GM12878 (cell line): ENCODE measurements around the gene NTF3.

Source experiments
- BMI1 ChIP-seq: fragments of 450-650 bp; IDR thresholded peaks from 2 replicates; pipeline ENCODE4 v1.6.1; 2016; ENCODE audit warnings: mild to moderate bottlenecking, moderate library complexity, borderline replicate concordance
- EP300 ChIP-seq, 2 experiments: fragments of 150-350 bp in 1 of 2; IDR thresholded peaks; 2 replicates each; pipeline ENCODE4 v1.6.1; 2011 to 2012; ENCODE audit warnings: low read depth in 2 of 2, low read length in 2 of 2, borderline replicate concordance in 1 of 2, improper control_type of control experiment in 1 of 2, inconsistent platforms in 1 of 2; ENCODE audit not compliant: control insufficient read depth in 1 of 2
- GABPA ChIP-seq: IDR thresholded peaks from 2 replicates; pipeline ENCODE4 v1.6.1; 2014; ENCODE audit warnings: antibody characterized with exemption, low read depth, mild to moderate bottlenecking, inconsistent platforms
- NR2C2 ChIP-seq: IDR thresholded peaks from 2 replicates; pipeline ENCODE4 v1.6.1; 2011; ENCODE audit warnings: borderline replicate concordance, low read depth; ENCODE audit not compliant: control insufficient read depth, insufficient read length
- RCOR1 ChIP-seq: conservative IDR thresholded peaks from 2 replicates; pipeline ENCODE4 v1.6.1; 2012; ENCODE audit warnings: low read depth, low read length, improper control_type of control experiment
- TBL1XR1 ChIP-seq: IDR thresholded peaks from 2 replicates; pipeline ENCODE4 v1.6.1; 2012; ENCODE audit warnings: low read depth, low read length, improper control_type of control experiment
- YY1 ChIP-seq: IDR thresholded peaks from 2 replicates; pipeline ENCODE4 v1.6.1; 2011; ENCODE audit warnings: low read depth, mild to moderate bottlenecking, low read length
- ZNF24 ChIP-seq: fragments of 450-650 bp; IDR thresholded peaks from 2 replicates; pipeline ENCODE4 v1.6.1; 2017; ENCODE audit warnings: antibody characterized with exemption, mild to moderate bottlenecking
- TF ChIP-seq, protein P1 (sequence below): IDR thresholded peaks from 2 replicates; pipeline ENCODE4 v1.6.1; 2012; ENCODE audit warnings: mild to moderate bottlenecking, low read depth, low read length
- TF ChIP-seq, protein P2 (sequence below), 3 experiments: IDR thresholded peaks in 2 of 3; conservative IDR thresholded peaks in 1 of 3; 2 replicates each; pipeline ENCODE4 v1.5.1; 2011; ENCODE audit warnings: low read depth in 3 of 3, low read length in 3 of 3, mild to moderate bottlenecking in 3 of 3, control low read depth in 2 of 3, moderate library complexity in 2 of 3, inconsistent platforms in 1 of 3, mixed read lengths in 1 of 3; ENCODE audit not compliant: control insufficient read depth in 2 of 3, insufficient read depth in 1 of 3; ENCODE audit errors: extremely low read depth in 1 of 3
- TF ChIP-seq, protein P3 (sequence below): fragments of 450-650 bp; formaldehyde crosslinking; IDR thresholded peaks from 2 replicates; pipeline ENCODE4 v1.4.0; 2022; ENCODE audit warnings: mild to moderate bottlenecking, moderate library complexity
- TF ChIP-seq, protein P4 (sequence below): IDR thresholded peaks from 2 replicates; pipeline ENCODE4 v1.6.1; 2011; ENCODE audit warnings: low read depth, mild to moderate bottlenecking, low read length, moderate library complexity, borderline replicate concordance; ENCODE audit errors: extremely low read depth

DNA sequence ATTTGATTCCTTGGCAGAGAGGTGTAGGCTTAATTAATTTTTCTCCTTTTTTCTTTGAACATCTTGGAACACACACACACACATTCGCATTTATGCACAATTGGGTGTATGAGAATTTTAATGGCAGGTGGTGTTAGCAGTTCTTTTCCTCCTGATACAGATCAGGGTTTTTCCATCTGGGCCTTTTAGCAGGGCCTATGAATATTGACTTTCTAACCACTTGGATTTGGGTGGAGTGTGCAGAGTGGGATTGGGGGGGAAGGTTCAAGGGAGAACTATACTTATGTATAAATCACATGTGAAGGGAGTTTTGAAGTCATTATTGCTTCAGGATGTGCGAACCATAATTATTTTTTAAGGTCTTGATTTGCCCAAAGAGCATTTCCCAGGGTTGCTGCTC lies 28.9 kb downstream of the NTF3 start:
- TF ChIP-seq RCOR1 (no peak), ZNF24 (no peak), BMI1 (no peak), GABPA (no peak), TBL1XR1 (no peak), YY1 (no peak), EP300 (IDR thresholded peaks at IDR 0.05; ENCODE audit: borderline replicate concordance in 1 of 2, control insufficient read depth in 1 of 2, low read depth in 2 of 2, low read length in 2 of 2) (no peak), NR2C2 (no peak)
- TF ChIP-seq, protein P1, sequence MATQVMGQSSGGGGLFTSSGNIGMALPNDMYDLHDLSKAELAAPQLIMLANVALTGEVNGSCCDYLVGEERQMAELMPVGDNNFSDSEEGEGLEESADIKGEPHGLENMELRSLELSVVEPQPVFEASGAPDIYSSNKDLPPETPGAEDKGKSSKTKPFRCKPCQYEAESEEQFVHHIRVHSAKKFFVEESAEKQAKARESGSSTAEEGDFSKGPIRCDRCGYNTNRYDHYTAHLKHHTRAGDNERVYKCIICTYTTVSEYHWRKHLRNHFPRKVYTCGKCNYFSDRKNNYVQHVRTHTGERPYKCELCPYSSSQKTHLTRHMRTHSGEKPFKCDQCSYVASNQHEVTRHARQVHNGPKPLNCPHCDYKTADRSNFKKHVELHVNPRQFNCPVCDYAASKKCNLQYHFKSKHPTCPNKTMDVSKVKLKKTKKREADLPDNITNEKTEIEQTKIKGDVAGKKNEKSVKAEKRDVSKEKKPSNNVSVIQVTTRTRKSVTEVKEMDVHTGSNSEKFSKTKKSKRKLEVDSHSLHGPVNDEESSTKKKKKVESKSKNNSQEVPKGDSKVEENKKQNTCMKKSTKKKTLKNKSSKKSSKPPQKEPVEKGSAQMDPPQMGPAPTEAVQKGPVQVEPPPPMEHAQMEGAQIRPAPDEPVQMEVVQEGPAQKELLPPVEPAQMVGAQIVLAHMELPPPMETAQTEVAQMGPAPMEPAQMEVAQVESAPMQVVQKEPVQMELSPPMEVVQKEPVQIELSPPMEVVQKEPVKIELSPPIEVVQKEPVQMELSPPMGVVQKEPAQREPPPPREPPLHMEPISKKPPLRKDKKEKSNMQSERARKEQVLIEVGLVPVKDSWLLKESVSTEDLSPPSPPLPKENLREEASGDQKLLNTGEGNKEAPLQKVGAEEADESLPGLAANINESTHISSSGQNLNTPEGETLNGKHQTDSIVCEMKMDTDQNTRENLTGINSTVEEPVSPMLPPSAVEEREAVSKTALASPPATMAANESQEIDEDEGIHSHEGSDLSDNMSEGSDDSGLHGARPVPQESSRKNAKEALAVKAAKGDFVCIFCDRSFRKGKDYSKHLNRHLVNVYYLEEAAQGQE, result no peak
- TF ChIP-seq, protein P2, sequence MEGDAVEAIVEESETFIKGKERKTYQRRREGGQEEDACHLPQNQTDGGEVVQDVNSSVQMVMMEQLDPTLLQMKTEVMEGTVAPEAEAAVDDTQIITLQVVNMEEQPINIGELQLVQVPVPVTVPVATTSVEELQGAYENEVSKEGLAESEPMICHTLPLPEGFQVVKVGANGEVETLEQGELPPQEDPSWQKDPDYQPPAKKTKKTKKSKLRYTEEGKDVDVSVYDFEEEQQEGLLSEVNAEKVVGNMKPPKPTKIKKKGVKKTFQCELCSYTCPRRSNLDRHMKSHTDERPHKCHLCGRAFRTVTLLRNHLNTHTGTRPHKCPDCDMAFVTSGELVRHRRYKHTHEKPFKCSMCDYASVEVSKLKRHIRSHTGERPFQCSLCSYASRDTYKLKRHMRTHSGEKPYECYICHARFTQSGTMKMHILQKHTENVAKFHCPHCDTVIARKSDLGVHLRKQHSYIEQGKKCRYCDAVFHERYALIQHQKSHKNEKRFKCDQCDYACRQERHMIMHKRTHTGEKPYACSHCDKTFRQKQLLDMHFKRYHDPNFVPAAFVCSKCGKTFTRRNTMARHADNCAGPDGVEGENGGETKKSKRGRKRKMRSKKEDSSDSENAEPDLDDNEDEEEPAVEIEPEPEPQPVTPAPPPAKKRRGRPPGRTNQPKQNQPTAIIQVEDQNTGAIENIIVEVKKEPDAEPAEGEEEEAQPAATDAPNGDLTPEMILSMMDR (IDR thresholded peaks at IDR 0.05 in 2 of 3, conservative IDR thresholded peaks at IDR 0.05 in 1 of 3; ENCODE audit: control insufficient read depth in 2 of 3, extremely low read depth in 1 of 3, insufficient read depth in 1 of 3, low read depth in 3 of 3, low read length in 3 of 3), result no peak
- TF ChIP-seq, protein P3, sequence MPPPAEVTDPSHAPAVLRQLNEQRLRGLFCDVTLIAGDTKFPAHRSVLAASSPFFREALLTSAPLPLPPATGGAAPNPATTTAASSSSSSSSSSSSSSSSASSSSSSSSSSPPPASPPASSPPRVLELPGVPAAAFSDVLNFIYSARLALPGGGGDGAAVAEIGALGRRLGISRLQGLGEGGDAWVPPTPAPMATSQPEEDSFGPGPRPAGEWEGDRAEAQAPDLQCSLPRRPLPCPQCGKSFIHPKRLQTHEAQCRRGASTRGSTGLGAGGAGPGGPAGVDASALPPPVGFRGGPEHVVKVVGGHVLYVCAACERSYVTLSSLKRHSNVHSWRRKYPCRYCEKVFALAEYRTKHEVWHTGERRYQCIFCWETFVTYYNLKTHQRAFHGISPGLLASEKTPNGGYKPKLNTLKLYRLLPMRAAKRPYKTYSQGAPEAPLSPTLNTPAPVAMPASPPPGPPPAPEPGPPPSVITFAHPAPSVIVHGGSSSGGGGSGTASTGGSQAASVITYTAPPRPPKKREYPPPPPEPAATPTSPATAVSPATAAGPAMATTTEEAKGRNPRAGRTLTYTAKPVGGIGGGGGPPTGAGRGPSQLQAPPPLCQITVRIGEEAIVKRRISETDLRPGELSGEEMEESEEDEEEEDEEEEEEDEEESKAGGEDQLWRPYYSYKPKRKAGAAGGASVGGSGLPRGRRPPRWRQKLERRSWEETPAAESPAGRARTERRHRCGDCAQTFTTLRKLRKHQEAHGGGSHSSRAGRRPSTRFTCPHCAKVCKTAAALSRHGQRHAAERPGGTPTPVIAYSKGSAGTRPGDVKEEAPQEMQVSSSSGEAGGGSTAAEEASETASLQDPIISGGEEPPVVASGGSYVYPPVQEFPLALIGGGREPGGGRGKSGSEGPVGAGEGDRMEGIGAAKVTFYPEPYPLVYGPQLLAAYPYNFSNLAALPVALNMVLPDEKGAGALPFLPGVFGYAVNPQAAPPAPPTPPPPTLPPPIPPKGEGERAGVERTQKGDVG (CRISPR knock-in tag), result no peak
- TF ChIP-seq, protein P4, sequence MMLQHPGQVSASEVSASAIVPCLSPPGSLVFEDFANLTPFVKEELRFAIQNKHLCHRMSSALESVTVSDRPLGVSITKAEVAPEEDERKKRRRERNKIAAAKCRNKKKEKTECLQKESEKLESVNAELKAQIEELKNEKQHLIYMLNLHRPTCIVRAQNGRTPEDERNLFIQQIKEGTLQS, result no peak
